ENCODE measurements around the gene RFESD. TPM values are rescaled to one million over a fixed set of nuclear protein-coding genes. Genes with fewer than 3 reads are reported as not detected.

The RFESD gene
- total and polyA plus RNA-seq, 2 of the 4 experiments (the other 2 are of a cell fraction) = 1.5 to 2.7 TPM

DNA sequence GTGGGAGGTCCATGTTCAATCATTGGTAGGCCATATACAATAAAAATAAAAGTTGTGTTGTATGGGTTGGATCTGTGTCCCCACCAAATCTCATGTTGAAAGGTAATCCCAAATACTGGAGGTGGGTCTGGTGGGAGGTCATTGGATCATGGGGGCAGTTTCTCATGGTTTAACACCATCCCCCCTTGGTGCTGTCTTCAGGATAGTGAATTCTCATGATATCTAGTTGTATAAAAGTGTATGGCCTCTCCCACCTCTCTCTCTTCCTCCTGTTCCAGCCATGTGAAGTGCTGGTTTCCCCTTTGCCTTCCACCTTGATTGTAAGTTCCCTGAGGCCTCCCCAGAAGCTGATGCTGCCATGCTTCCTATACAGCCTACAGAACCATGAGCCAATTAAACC, 21.1 kb downstream of the RFESD start:
- Histone ChIP-seq H2BK20ac (ENCODE audit: low read depth, low read length) (no peak overlapping the region), H3K18ac (ENCODE audit: low read depth, low read length) (no peak overlapping the region), H2BK120ac (ENCODE audit: low read depth, low read length) (no peak overlapping the region), H3K4ac (ENCODE audit: low read depth, low read length) (no peak overlapping the region; the same call in 1 of the 2 replicates), H3K9ac (ENCODE audit: low read depth, low read length) (no peak overlapping the region), H2BK15ac (ENCODE audit: low read depth, low read length) (no peak overlapping the region), H2BK5ac (ENCODE audit: low read depth, low read length, poor library complexity, severe bottlenecking) (no peak overlapping the region), H3K9me3 (ENCODE audit: control insufficient read depth, insufficient read depth, low read length) (no peaks in the 10 kb centered on the region), H3K4me2 (ENCODE audit: low read depth, low read length) (no peak overlapping the region), H3K27ac (ENCODE audit: insufficient read depth, low read length) (no peak overlapping the region), H2AFZ (replicated peaks; ENCODE audit: low read length, poor library complexity) (no peak overlapping the region), H3K27me3 (ENCODE audit: control insufficient read depth, insufficient read depth, low read length) (no peaks in the 10 kb centered on the region), H3K4me3 (ENCODE audit: insufficient read depth, low read depth, low read length) (no peak overlapping the region), H3K14ac (replicated peaks; ENCODE audit: low read depth, low read length) (0 out of 2 replicates have a peak overlapping the region, but pooled peaks have one; percentile 16), H4K8ac (ENCODE audit: low read depth in 2 of 2, low read length in 2 of 2) (no peak overlapping the region), H3K79me1 (ENCODE audit: low read depth in 1 of 2, low read length in 2 of 2) (peaks cover 0 to 7% of the 10 kb centered on the region in 2 experiments; a peak in 1 of 4 replicates), H4K5ac (ENCODE audit: low read depth, low read length) (no peak overlapping the region), H2AK9ac (replicated peaks; ENCODE audit: low read depth, low read length, poor library complexity) (no peak overlapping the region), H3K23ac (ENCODE audit: low read depth, low read length) (no peak overlapping the region), H4K20me1 (ENCODE audit: insufficient read depth, low read length) (no peaks in the 10 kb centered on the region), H3K36me3 (ENCODE audit: control insufficient read depth, insufficient read depth, low read length) (no peaks in the 10 kb centered on the region), H3K9me1 (ENCODE audit: insufficient read depth, low read length) (peaks cover 4% of the 10 kb centered on the region), H2AK5ac (ENCODE audit: low read depth, low read length) (no peak overlapping the region), H3K4me1 (ENCODE audit: control insufficient read depth, insufficient read depth, low read length) (peaks cover 14% of the 10 kb centered on the region), H4K91ac (ENCODE audit: insufficient read depth, low read depth, low read length) (no peak overlapping the region), H3K56ac (ENCODE audit: extremely low read depth, insufficient read depth, low read length) (no peak overlapping the region)
- no peak for ATAC-seq (ENCODE audit: low read depth)
- in situ Hi-C loops (cut with MboI; ENCODE audit: low sequenced_read_pairs) = loop anchor here (5.0 to 10.0 kb wide), 2 partner anchors 65 to 177 kb away; partner anchors contain the start of gene RHOBTB3
- no TSS peak for BruUV-seq (replicated peaks)
- ChIA-PET POLR2A (ENCODE audit: unreplicated experiment) (no interaction called here), CTCF (interaction anchor here (1.1 kb wide), 1 partner anchor 179 kb away, joined by 3 read pairs; no protein-coding TSS in a partner anchor)
- TF ChIP-seq POLR2A (IDR thresholded peaks at IDR 0.05; ENCODE audit: low read depth, low read length) (no peak), CEBPB (IDR thresholded peaks at IDR 0.05; ENCODE audit: low read depth, low read length) (no peak), RFX5 (IDR thresholded peaks at IDR 0.05; ENCODE audit: low read depth, low read length) (no peak), RAD21 (IDR thresholded peaks at IDR 0.05; ENCODE audit: low read length) (no peak), BHLHE40 (IDR thresholded peaks at IDR 0.05; ENCODE audit: low read depth, low read length) (no peak), MAFK (IDR thresholded peaks at IDR 0.05; ENCODE audit: low read depth, low read length) (no peak), SMC3 (IDR thresholded peaks at IDR 0.05; ENCODE audit: low read depth, low read length) (no peak), NFE2L2 (IDR thresholded peaks at IDR 0.05; ENCODE audit: low read depth, low read length) (no peak), RCOR1 (IDR thresholded peaks at IDR 0.05; ENCODE audit: insufficient replicate concordance, low read length) (no peak), MAZ (IDR thresholded peaks at IDR 0.05; ENCODE audit: borderline replicate concordance, low read depth, low read length) (no peak), MXI1 (IDR thresholded peaks at IDR 0.05; ENCODE audit: borderline replicate concordance, low read depth, low read length) (no peak), CHD1 (IDR thresholded peaks at IDR 0.05; ENCODE audit: low read depth, low read length) (no peak), FOS (IDR thresholded peaks at IDR 0.05; ENCODE audit: low read depth, low read length) (no peak)
- TF ChIP-seq, protein P1, sequence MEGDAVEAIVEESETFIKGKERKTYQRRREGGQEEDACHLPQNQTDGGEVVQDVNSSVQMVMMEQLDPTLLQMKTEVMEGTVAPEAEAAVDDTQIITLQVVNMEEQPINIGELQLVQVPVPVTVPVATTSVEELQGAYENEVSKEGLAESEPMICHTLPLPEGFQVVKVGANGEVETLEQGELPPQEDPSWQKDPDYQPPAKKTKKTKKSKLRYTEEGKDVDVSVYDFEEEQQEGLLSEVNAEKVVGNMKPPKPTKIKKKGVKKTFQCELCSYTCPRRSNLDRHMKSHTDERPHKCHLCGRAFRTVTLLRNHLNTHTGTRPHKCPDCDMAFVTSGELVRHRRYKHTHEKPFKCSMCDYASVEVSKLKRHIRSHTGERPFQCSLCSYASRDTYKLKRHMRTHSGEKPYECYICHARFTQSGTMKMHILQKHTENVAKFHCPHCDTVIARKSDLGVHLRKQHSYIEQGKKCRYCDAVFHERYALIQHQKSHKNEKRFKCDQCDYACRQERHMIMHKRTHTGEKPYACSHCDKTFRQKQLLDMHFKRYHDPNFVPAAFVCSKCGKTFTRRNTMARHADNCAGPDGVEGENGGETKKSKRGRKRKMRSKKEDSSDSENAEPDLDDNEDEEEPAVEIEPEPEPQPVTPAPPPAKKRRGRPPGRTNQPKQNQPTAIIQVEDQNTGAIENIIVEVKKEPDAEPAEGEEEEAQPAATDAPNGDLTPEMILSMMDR (conservative IDR thresholded peaks at IDR 0.05; ENCODE audit: low read depth, low read length) = no peak
- TF ChIP-seq, protein P2, sequence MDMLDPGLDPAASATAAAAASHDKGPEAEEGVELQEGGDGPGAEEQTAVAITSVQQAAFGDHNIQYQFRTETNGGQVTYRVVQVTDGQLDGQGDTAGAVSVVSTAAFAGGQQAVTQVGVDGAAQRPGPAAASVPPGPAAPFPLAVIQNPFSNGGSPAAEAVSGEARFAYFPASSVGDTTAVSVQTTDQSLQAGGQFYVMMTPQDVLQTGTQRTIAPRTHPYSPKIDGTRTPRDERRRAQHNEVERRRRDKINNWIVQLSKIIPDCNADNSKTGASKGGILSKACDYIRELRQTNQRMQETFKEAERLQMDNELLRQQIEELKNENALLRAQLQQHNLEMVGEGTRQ (IDR thresholded peaks at IDR 0.05; ENCODE audit: low read depth, low read length) = no peak
- TF ChIP-seq, protein P3, sequence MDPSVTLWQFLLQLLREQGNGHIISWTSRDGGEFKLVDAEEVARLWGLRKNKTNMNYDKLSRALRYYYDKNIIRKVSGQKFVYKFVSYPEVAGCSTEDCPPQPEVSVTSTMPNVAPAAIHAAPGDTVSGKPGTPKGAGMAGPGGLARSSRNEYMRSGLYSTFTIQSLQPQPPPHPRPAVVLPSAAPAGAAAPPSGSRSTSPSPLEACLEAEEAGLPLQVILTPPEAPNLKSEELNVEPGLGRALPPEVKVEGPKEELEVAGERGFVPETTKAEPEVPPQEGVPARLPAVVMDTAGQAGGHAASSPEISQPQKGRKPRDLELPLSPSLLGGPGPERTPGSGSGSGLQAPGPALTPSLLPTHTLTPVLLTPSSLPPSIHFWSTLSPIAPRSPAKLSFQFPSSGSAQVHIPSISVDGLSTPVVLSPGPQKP (IDR thresholded peaks at IDR 0.05; ENCODE audit: borderline replicate concordance, low read depth, low read length) = no peak
- dilution Hi-C loops (cut with HindIII; ENCODE audit: low sequenced_read_pairs, unreplicated experiment) = no loop called here
- intact Hi-C loops (cut with micrococcal nuclease) = no loop called here
- no peak for DNase-seq

All from IMR-90 (cell line).